IMR-90 (cell line): Measurements from ENCODE around the gene CLBA1. TPM values are rescaled to one million over a fixed set of nuclear protein-coding genes. Genes with fewer than 3 reads are reported as not detected.

Experiments used
- ATAC-seq: fragments of 200-7000 bp; cut with Tn5 transposase; 2 replicates; pipeline ENCODE4 v1.9.1; 2020; ENCODE audit warnings: low read depth, mild to moderate bottlenecking, moderate library complexity
- BruUV-seq: library from RNA; stranded (reverse); fragments of 400-500 nt; replicated peaks from 2 replicates; lab custom pipeline; 2021; lab: Mats Ljungman, UMichigan
- CTCF ChIA-PET: fragments of 300-600 bp; formaldehyde crosslinking; extraction: SDS; loops from one replicate; lab custom pipeline; 2021; ENCODE audit warnings: antibody characterized with exemption; lab: Yijun Ruan, JAX
- POLR2A ChIA-PET: fragments of 300-600 bp; sonication (Branson Sonifier 250); formaldehyde crosslinking; loops from one replicate; lab custom pipeline; 2022; ENCODE audit warnings: antibody characterized with exemption; ENCODE audit not compliant: unreplicated experiment; lab: Charles Lee
- DNase-seq: peaks from one replicate; pipeline ENCODE4 v3.0.0; 2013
- H2AFZ ChIP-seq: replicated peaks from 2 replicates; pipeline ENCODE3; 2013; ENCODE audit warnings: low read length, mild to moderate bottlenecking; ENCODE audit not compliant: poor library complexity
- H2AK5ac ChIP-seq: 2 replicates; pipeline ENCODE4 v1.6.1; 2013; ENCODE audit warnings: low read depth, low read length, inconsistent platforms
- H2AK9ac ChIP-seq: replicated peaks from 2 replicates; pipeline ENCODE3; 2013; ENCODE audit warnings: mild to moderate bottlenecking, low read depth, low read length, moderate library complexity; ENCODE audit not compliant: poor library complexity
- H2BK120ac ChIP-seq: 2 replicates; pipeline ENCODE4 v1.6.1; 2013; ENCODE audit warnings: low read depth, low read length, inconsistent platforms
- H2BK15ac ChIP-seq: 3 replicates; pipeline ENCODE4 v1.6.1; 2013; ENCODE audit warnings: low read depth, low read length, inconsistent platforms
- H2BK20ac ChIP-seq: 2 replicates; pipeline ENCODE4 v1.6.1; 2013; ENCODE audit warnings: low read depth, mild to moderate bottlenecking, inconsistent platforms, low read length, moderate library complexity
- H2BK5ac ChIP-seq: 2 replicates; pipeline ENCODE4 v1.6.1; 2013; ENCODE audit warnings: mild to moderate bottlenecking, low read depth, low read length, inconsistent platforms; ENCODE audit not compliant: poor library complexity, severe bottlenecking
- H3K14ac ChIP-seq: replicated peaks from 2 replicates; pipeline ENCODE4 v1.6.1; 2013; ENCODE audit warnings: low read depth, low read length, inconsistent platforms
- H3K18ac ChIP-seq: 2 replicates; pipeline ENCODE4 v1.6.1; 2013; ENCODE audit warnings: low read depth, low read length, control low read depth
- H3K23ac ChIP-seq: 2 replicates; pipeline ENCODE4 v1.6.1; 2013; ENCODE audit warnings: low read depth, low read length, inconsistent platforms
- H3K27ac ChIP-seq: 2 replicates; pipeline ENCODE4 v1.5.1; 2013; ENCODE audit warnings: mild to moderate bottlenecking, control low read depth, low read length; ENCODE audit not compliant: insufficient read depth
- H3K27me3 ChIP-seq: 2 replicates; pipeline ENCODE4 v1.6.1; 2013; ENCODE audit warnings: low read length; ENCODE audit not compliant: control insufficient read depth, insufficient read depth
- H3K36me3 ChIP-seq: 2 replicates; pipeline ENCODE4 v1.6.1; 2013; ENCODE audit warnings: low read length, mixed read lengths; ENCODE audit not compliant: control insufficient read depth, insufficient read depth
- H3K4ac ChIP-seq: 2 replicates; pipeline ENCODE4 v1.6.1; 2013; ENCODE audit warnings: low read depth, low read length, inconsistent platforms
- H3K4me1 ChIP-seq: 2 replicates; pipeline ENCODE4 v1.6.1; 2013; ENCODE audit warnings: low read length, mixed read lengths; ENCODE audit not compliant: control insufficient read depth, insufficient read depth
- H3K4me2 ChIP-seq: 2 replicates; pipeline ENCODE4 v1.6.1; 2013; ENCODE audit warnings: low read depth, mild to moderate bottlenecking, control low read depth, low read length, moderate library complexity
- H3K4me3 ChIP-seq: 2 replicates; pipeline ENCODE4 v1.5.1; 2013; ENCODE audit warnings: low read depth, mild to moderate bottlenecking, control low read depth, low read length, moderate library complexity; ENCODE audit not compliant: insufficient read depth
- H3K56ac ChIP-seq: 2 replicates; pipeline ENCODE4 v1.6.1; 2013; ENCODE audit warnings: low read length, inconsistent platforms; ENCODE audit not compliant: insufficient read depth; ENCODE audit errors: extremely low read depth
- H3K79me1 ChIP-seq, 2 experiments: 2 replicates each; pipeline ENCODE4 v1.6.1; 2013; ENCODE audit warnings: low read length in 2 of 2, inconsistent platforms in 1 of 2, low read depth in 1 of 2
- H3K9ac ChIP-seq: 2 replicates; pipeline ENCODE4 v1.6.1; 2013; ENCODE audit warnings: low read depth, low read length, control low read depth
- H3K9me1 ChIP-seq: 2 replicates; pipeline ENCODE4 v1.6.1; 2013; ENCODE audit warnings: low read length, inconsistent platforms; ENCODE audit not compliant: insufficient read depth
- H3K9me3 ChIP-seq: 2 replicates; pipeline ENCODE4 v1.6.1; 2013; ENCODE audit warnings: low read length; ENCODE audit not compliant: control insufficient read depth, insufficient read depth
- H4K20me1 ChIP-seq: 2 replicates; pipeline ENCODE4 v1.6.1; 2013; ENCODE audit warnings: low read length, inconsistent platforms; ENCODE audit not compliant: insufficient read depth
- H4K5ac ChIP-seq: 2 replicates; pipeline ENCODE4 v1.6.1; 2013; ENCODE audit warnings: mild to moderate bottlenecking, low read depth, low read length, control low read depth
- H4K8ac ChIP-seq, 2 experiments: 2 replicates each; pipeline ENCODE4 v1.6.1; 2013; ENCODE audit warnings: low read depth in 2 of 2, low read length in 2 of 2, control low read depth in 1 of 2, inconsistent platforms in 1 of 2
- H4K91ac ChIP-seq: 2 replicates; pipeline ENCODE4 v1.6.1; 2013; ENCODE audit warnings: low read depth, low read length, inconsistent platforms; ENCODE audit not compliant: insufficient read depth
- BHLHE40 ChIP-seq: fragments of 150-350 bp; IDR thresholded peaks from 2 replicates; pipeline ENCODE4 v1.6.1; 2016; ENCODE audit warnings: mild to moderate bottlenecking, low read depth, low read length
- CEBPB ChIP-seq: IDR thresholded peaks from 2 replicates; pipeline ENCODE4 v1.6.1; 2012; ENCODE audit warnings: low read depth, low read length, improper control_type of control experiment
- CHD1 ChIP-seq: IDR thresholded peaks from 2 replicates; pipeline ENCODE4 v1.6.1; 2012; ENCODE audit warnings: low read depth, low read length, improper control_type of control experiment
- FOS ChIP-seq: fragments of 150-350 bp; IDR thresholded peaks from 2 replicates; pipeline ENCODE4 v1.6.1; 2016; ENCODE audit warnings: low read depth, low read length
- MAFK ChIP-seq: IDR thresholded peaks from 2 replicates; pipeline ENCODE4 v1.6.1; 2012; ENCODE audit warnings: low read depth, low read length, improper control_type of control experiment
- MAZ ChIP-seq: IDR thresholded peaks from 2 replicates; pipeline ENCODE4 v1.6.1; 2012; ENCODE audit warnings: low read depth, mild to moderate bottlenecking, low read length, improper control_type of control experiment, moderate library complexity, borderline replicate concordance
- MXI1 ChIP-seq: IDR thresholded peaks from 2 replicates; pipeline ENCODE4 v1.6.1; 2012; ENCODE audit warnings: low read depth, mild to moderate bottlenecking, low read length, moderate library complexity, borderline replicate concordance
- NFE2L2 ChIP-seq: fragments of 150-350 bp; IDR thresholded peaks from 2 replicates; pipeline ENCODE4 v1.6.1; 2016; ENCODE audit warnings: low read depth, mild to moderate bottlenecking, low read length
- POLR2A ChIP-seq: IDR thresholded peaks from 2 replicates; pipeline ENCODE4 v1.6.1; 2012; ENCODE audit warnings: mild to moderate bottlenecking, low read depth, low read length
- RAD21 ChIP-seq: IDR thresholded peaks from 2 replicates; pipeline ENCODE4 v1.6.1; 2012; ENCODE audit warnings: low read length, improper control_type of control experiment
- RCOR1 ChIP-seq: IDR thresholded peaks from 2 replicates; pipeline ENCODE4 v1.6.1; 2012; ENCODE audit warnings: mild to moderate bottlenecking, low read length, improper control_type of control experiment; ENCODE audit not compliant: insufficient replicate concordance
- RFX5 ChIP-seq: IDR thresholded peaks from 2 replicates; pipeline ENCODE4 v1.8.0; 2012; ENCODE audit warnings: low read depth, mild to moderate bottlenecking, low read length, moderate library complexity
- SMC3 ChIP-seq: fragments of 150-350 bp; IDR thresholded peaks from 2 replicates; pipeline ENCODE4 v1.6.1; 2016; ENCODE audit warnings: low read depth, mild to moderate bottlenecking, antibody characterized with exemption, low read length, moderate library complexity
- WGBS, 2 experiments: methylation state at CpG; one replicate each; pipeline versions ENCODE4 v1.1.5 to v1.1.7; 2013; ENCODE audit warnings: missing lambda C conversion rate in 2 of 2; ENCODE audit not compliant: insufficient read length in 1 of 2; ENCODE audit errors: extremely low coverage in 2 of 2; 5-methylcytosine and 5-hydroxymethylcytosine counted together
- dilution Hi-C: fragments of 300-500 bp; cut with HindIII; formaldehyde crosslinking; loops from one replicate; pipeline ENCODE4 v1.14.3; 2018; ENCODE audit warnings: low sequenced_read_pairs; ENCODE audit not compliant: unreplicated experiment
- in situ Hi-C: fragments of 300-500 bp; cut with MboI; formaldehyde crosslinking; loops from 3 replicates; pipeline ENCODE4 v1.14.3; 2019; ENCODE audit warnings: low sequenced_read_pairs, inconsistent platforms, mixed read lengths
- intact Hi-C: fragments of 100-400 bp; cut with micrococcal nuclease; formaldehyde crosslinking; loops from 2 replicates; pipeline ENCODE4 v1.10.0; 2022
- polyA plus RNA-seq, 3 experiments: library from polyadenylated mRNA; depleted of rRNA; stranded (reverse); fragments of >200 nt; gene quantifications; 2 replicates each; pipeline ENCODE4 v1.2.3, GENCODE V29; 2012; ENCODE audit warnings: low replicate concordance in 1 of 3
- total RNA-seq: library from RNA; depleted of rRNA; stranded (reverse); fragments of >200 nt; gene quantifications from 2 replicates; pipeline ENCODE4 v1.2.3, GENCODE V29; 2012
- TF ChIP-seq, protein P1 (sequence below): fragments of 150-350 bp; IDR thresholded peaks from 2 replicates; pipeline ENCODE4 v1.6.1; 2017; ENCODE audit warnings: mild to moderate bottlenecking, antibody characterized with exemption, low read length, low read depth
- TF ChIP-seq, protein P2 (sequence below): conservative IDR thresholded peaks from 2 replicates; pipeline ENCODE4 v1.5.1; 2012; ENCODE audit warnings: mild to moderate bottlenecking, low read depth, low read length, improper control_type of control experiment
- TF ChIP-seq, protein P3 (sequence below): fragments of 150-350 bp; IDR thresholded peaks from 2 replicates; pipeline ENCODE4 v1.6.1; 2016; ENCODE audit warnings: low read depth, mild to moderate bottlenecking, low read length, moderate library complexity, borderline replicate concordance

CLBA1 gene
- total and polyA plus RNA-seq, 2 of the 4 experiments (the other 2 are of a cell fraction): 2.7 to 6.2 TPM

DNA sequence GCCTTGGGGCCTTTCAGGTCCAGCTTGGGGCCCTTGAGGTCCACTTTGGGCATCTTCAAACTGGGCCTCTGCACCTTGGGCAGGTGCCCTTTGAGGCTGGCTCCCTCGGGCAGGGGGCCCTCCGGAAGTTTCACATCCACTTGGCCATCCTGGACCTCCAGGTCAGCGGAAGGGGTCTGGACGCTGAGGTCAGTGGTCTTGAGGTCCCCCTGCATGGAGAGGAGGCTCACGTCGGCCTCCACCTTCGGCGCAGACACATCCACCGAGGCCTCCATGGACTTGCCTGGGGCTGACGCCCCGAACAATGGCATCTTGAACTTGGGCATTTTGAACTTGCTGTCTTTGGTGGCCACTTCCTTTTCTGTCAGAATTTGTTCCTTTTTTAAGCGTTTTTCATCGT is 32.5 kb upstream of the CLBA1 start:
- BruUV-seq: no TSS peak
- no peak overlapping the region for H4K91ac ChIP-seq
- no peaks in the 10 kb centered on the region for H3K9me3 ChIP-seq
- H3K18ac ChIP-seq: no peak overlapping the region
- no peak overlapping the region for H2AFZ ChIP-seq
- no peak overlapping the region for H2BK20ac ChIP-seq
- H4K20me1 ChIP-seq: no peaks in the 10 kb centered on the region
- peaks cover 2% of the 10 kb centered on the region; the same call in 1 of the 2 replicates for H3K36me3 ChIP-seq
- H4K8ac ChIP-seq: no peak overlapping the region
- no peak overlapping the region for H3K4me2 ChIP-seq
- no peaks in the 10 kb centered on the region for H3K9me1 ChIP-seq
- no peak overlapping the region for H3K27ac ChIP-seq
- dilution Hi-C loops: no loop called here
- no peak overlapping the region for H3K23ac ChIP-seq
- intact Hi-C loops: no loop called here
- H3K4ac ChIP-seq: no peak overlapping the region
- no peak overlapping the region for H2BK15ac ChIP-seq
- no peak overlapping the region for H3K9ac ChIP-seq
- CTCF ChIA-PET: no interaction called here
- H3K4me3 ChIP-seq: no peak overlapping the region
- no peak overlapping the region for H2BK5ac ChIP-seq
- H4K5ac ChIP-seq: no peak overlapping the region
- ATAC-seq (no peak), DNase-seq (no peak)
- H3K79me1 ChIP-seq: no peaks in the 10 kb centered on the region
- H2BK120ac ChIP-seq: no peak overlapping the region
- H3K27me3 ChIP-seq: no peaks in the 10 kb centered on the region
- no peak overlapping the region for H2AK5ac ChIP-seq
- in situ Hi-C loops: no loop called here
- H2AK9ac ChIP-seq: no peak overlapping the region
- no peaks in the 10 kb centered on the region for H3K4me1 ChIP-seq
- POLR2A ChIA-PET: no interaction called here
- WGBS, 2 experiments: 76% methylated on average over 5 of the region's 13 CpGs; no CpG with 5 or more reads in 1 of the 2 experiments
- no peak overlapping the region for H3K14ac ChIP-seq
- no peak overlapping the region for H3K56ac ChIP-seq
- TF ChIP-seq RAD21 (no peak), RCOR1 (no peak), CEBPB (no peak), RFX5 (no peak), MXI1 (no peak), SMC3 (no peak), MAZ (no peak), BHLHE40 (no peak), CHD1 (no peak), MAFK (no peak), FOS (no peak), POLR2A (no peak), NFE2L2 (no peak)
- TF ChIP-seq, protein P1, sequence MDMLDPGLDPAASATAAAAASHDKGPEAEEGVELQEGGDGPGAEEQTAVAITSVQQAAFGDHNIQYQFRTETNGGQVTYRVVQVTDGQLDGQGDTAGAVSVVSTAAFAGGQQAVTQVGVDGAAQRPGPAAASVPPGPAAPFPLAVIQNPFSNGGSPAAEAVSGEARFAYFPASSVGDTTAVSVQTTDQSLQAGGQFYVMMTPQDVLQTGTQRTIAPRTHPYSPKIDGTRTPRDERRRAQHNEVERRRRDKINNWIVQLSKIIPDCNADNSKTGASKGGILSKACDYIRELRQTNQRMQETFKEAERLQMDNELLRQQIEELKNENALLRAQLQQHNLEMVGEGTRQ: no peak
- TF ChIP-seq, protein P2, sequence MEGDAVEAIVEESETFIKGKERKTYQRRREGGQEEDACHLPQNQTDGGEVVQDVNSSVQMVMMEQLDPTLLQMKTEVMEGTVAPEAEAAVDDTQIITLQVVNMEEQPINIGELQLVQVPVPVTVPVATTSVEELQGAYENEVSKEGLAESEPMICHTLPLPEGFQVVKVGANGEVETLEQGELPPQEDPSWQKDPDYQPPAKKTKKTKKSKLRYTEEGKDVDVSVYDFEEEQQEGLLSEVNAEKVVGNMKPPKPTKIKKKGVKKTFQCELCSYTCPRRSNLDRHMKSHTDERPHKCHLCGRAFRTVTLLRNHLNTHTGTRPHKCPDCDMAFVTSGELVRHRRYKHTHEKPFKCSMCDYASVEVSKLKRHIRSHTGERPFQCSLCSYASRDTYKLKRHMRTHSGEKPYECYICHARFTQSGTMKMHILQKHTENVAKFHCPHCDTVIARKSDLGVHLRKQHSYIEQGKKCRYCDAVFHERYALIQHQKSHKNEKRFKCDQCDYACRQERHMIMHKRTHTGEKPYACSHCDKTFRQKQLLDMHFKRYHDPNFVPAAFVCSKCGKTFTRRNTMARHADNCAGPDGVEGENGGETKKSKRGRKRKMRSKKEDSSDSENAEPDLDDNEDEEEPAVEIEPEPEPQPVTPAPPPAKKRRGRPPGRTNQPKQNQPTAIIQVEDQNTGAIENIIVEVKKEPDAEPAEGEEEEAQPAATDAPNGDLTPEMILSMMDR: no peak
- TF ChIP-seq, protein P3, sequence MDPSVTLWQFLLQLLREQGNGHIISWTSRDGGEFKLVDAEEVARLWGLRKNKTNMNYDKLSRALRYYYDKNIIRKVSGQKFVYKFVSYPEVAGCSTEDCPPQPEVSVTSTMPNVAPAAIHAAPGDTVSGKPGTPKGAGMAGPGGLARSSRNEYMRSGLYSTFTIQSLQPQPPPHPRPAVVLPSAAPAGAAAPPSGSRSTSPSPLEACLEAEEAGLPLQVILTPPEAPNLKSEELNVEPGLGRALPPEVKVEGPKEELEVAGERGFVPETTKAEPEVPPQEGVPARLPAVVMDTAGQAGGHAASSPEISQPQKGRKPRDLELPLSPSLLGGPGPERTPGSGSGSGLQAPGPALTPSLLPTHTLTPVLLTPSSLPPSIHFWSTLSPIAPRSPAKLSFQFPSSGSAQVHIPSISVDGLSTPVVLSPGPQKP: no peak
